ENCODE results near the gene SPAG9. TPM values are rescaled to one million over a fixed set of nuclear protein-coding genes. Genes with fewer than 3 reads are reported as not detected.

Gene SPAG9
- total RNA-seq, 4 donors from 2014 or later, result 37.0 to 131 (median 116) TPM

DNA sequence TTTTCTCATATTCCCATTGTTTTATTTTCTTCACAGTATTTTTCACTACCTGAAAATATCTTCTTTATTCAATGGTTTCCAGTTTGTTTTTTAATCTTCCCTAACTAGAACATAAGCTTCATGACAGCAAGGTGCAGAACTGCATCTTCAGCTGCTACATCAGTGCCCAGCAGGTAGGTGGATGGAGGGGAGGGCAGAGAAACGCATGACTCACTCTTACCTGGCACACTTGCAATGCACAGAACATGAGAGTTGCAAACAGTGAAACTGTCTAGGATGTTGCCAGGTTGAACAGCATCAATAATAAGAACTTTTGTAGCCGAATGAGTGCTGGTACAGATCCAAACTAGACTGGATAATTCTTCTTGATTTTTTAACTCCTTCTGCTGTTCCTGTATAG is 127.1 kb downstream of the SPAG9 start:
- Histone ChIP-seq H3K27ac (no peak overlapping the region), H3K4me1 (no peaks in the 10 kb centered on the region), H3K4me3 (no peak overlapping the region), H3K27me3 (no peaks in the 10 kb centered on the region), H3K36me3 (peaks cover 0 to 78% (median 39%) of the 10 kb centered on the region in 4 donors), H3K9me3 (no peaks in the 10 kb centered on the region)
- WGBS, 2 donors (ENCODE audit: low coverage in 1 of 2), result 65 to 82% methylated on average over 2 of the region's 2 CpGs
- in situ Hi-C loops (cut with MboI; ENCODE audit: low pct_ligation_motif_present in 1 of 4, low pct_unique_long_range_greater_than_20kb in 1 of 4, low sequenced_read_pairs in 3 of 4), result no loop called here
- intact Hi-C loops (cut with DNase I; ENCODE audit: low total_unique reads), result no loop called here
- DNase-seq, result no peak
- TF ChIP-seq POLR2A (IDR thresholded peaks at IDR 0.05) (no peak), EP300 (IDR thresholded peaks at IDR 0.05; ENCODE audit: low read depth) (no peak), POLR2AphosphoS5 (IDR thresholded peaks at IDR 0.05) (no peak)
- TF ChIP-seq, protein P1, sequence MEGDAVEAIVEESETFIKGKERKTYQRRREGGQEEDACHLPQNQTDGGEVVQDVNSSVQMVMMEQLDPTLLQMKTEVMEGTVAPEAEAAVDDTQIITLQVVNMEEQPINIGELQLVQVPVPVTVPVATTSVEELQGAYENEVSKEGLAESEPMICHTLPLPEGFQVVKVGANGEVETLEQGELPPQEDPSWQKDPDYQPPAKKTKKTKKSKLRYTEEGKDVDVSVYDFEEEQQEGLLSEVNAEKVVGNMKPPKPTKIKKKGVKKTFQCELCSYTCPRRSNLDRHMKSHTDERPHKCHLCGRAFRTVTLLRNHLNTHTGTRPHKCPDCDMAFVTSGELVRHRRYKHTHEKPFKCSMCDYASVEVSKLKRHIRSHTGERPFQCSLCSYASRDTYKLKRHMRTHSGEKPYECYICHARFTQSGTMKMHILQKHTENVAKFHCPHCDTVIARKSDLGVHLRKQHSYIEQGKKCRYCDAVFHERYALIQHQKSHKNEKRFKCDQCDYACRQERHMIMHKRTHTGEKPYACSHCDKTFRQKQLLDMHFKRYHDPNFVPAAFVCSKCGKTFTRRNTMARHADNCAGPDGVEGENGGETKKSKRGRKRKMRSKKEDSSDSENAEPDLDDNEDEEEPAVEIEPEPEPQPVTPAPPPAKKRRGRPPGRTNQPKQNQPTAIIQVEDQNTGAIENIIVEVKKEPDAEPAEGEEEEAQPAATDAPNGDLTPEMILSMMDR (IDR thresholded peaks at IDR 0.05), result no peak

DNA sequence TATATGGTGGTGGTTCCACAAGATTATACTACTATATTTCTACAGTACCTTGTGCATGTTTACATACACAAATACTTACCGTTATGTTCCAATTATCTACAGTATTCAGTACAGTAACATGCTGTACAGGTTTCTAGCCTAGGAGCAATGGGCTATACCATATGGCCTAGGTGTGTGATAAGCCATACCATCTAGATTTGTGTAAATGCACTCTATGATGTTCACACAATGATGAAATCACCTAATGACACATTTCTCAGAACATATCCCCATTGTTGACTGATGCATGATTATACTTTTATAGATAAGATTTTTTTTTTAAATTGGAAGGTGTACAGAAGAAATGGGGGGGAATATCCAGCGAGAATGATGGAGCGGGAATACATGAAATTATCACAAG is 131.5 kb downstream of the SPAG9 start:
- H3K27ac ChIP-seq, result no peak overlapping the region
- in situ Hi-C loops (cut with MboI; ENCODE audit: low pct_ligation_motif_present in 1 of 4, low pct_unique_long_range_greater_than_20kb in 1 of 4, low sequenced_read_pairs in 3 of 4) (no loop called here), intact Hi-C loops (cut with DNase I; ENCODE audit: low total_unique reads) (no loop called here)
- H3K27me3 ChIP-seq, result no peaks in the 10 kb centered on the region
- no peak for DNase-seq
- no peak overlapping the region for H3K4me3 ChIP-seq
- TF ChIP-seq EP300 (IDR thresholded peaks at IDR 0.05; ENCODE audit: low read depth) (no peak), POLR2A (IDR thresholded peaks at IDR 0.05) (no peak), POLR2AphosphoS5 (IDR thresholded peaks at IDR 0.05) (no peak)
- TF ChIP-seq, protein P1 (IDR thresholded peaks at IDR 0.05), result no peak
- 89 to 94% methylated on average over 3 of the region's 3 CpGs for WGBS, 2 donors (ENCODE audit: low coverage in 1 of 2)
- no peaks in the 10 kb centered on the region for H3K9me3 ChIP-seq
- H3K4me1 ChIP-seq, result no peaks in the 10 kb centered on the region
- H3K36me3 ChIP-seq, result peaks cover 0 to 78% (median 36%) of the 10 kb centered on the region in 4 donors

DNA sequence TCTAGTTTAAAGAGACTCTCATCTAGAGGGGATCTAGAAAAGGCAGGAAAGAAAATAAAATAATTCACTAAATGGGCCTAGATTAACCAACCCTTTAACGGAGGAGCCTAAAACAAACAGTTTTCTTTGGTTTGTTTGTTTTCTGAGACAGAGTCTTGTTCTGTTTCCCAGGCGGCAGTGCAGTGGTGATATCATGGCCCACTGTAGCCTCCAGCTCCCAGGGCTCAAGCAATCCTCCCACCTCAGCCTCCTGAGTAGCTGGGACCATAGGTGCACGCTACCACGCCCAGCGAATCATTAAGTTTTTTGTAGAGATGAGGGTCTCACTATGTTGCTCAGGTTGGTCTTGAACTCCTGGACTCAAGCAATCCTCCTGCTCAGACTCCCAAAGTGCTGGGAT is 132.2 kb downstream of the SPAG9 start:
- WGBS, 2 donors (ENCODE audit: low coverage in 1 of 2), result 60 to 88% methylated on average over 1 to 5 of the region's 5 CpGs
- Histone ChIP-seq H3K4me1 (no peaks in the 10 kb centered on the region), H3K36me3 (peaks cover 0 to 70% (median 32%) of the 10 kb centered on the region in 4 donors), H3K9me3 (no peaks in the 10 kb centered on the region), H3K27me3 (no peaks in the 10 kb centered on the region), H3K4me3 (no peak overlapping the region), H3K27ac (no peak overlapping the region)
- in situ Hi-C loops (cut with MboI; ENCODE audit: low pct_ligation_motif_present in 1 of 4, low pct_unique_long_range_greater_than_20kb in 1 of 4, low sequenced_read_pairs in 3 of 4) (no loop called here), intact Hi-C loops (cut with DNase I; ENCODE audit: low total_unique reads) (no loop called here)
- no peak for DNase-seq
- TF ChIP-seq POLR2A (IDR thresholded peaks at IDR 0.05), result no peak
- TF ChIP-seq, protein P1 (IDR thresholded peaks at IDR 0.05), result no peak
- TF ChIP-seq POLR2AphosphoS5 (IDR thresholded peaks at IDR 0.05), result no peak
- TF ChIP-seq EP300 (IDR thresholded peaks at IDR 0.05; ENCODE audit: low read depth), result no peak

DNA sequence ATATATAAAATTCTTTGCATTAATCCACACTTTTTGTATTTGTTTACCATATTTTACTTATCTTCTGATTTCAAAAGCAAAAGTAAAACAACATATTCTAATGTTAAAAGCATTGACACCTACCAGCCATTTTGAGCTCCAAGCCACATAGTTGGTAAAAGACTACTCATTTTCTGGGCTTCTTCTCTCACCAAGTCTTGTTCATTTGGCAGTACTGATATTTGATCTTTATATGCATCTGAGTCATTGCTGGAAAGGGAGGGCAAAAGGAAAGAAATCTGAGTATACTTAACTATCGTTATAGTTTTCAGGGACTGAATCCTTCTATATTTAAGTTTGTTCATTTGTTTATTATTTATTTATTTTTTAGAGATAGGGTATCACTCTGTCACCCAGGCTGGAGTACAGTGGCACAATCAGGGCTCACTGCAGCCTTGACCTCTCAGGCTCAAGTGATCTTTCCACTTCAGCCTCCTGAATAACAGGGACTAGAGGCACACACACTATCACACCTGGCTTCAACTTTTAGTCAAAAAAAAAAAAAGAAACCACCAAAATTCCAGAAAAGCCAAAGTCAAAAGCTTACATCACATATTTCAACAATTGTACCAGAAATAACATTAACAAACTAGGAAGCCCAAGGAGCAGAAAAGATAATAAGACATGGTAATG is 133.5 kb downstream of the SPAG9 start:
- 70 to 78% methylated on average over 1 of the region's 1 CpG for WGBS, 2 donors (ENCODE audit: low coverage in 1 of 2)
- no peaks in the 10 kb centered on the region for H3K9me3 ChIP-seq
- no peaks in the 10 kb centered on the region for H3K4me1 ChIP-seq
- no peaks in the 10 kb centered on the region for H3K27me3 ChIP-seq
- peaks cover 0 to 70% (median 31%) of the 10 kb centered on the region in 4 donors for H3K36me3 ChIP-seq
- in situ Hi-C loops (cut with MboI; ENCODE audit: low pct_ligation_motif_present in 1 of 4, low pct_unique_long_range_greater_than_20kb in 1 of 4, low sequenced_read_pairs in 3 of 4), result no loop called here
- no peak for DNase-seq
- no peak overlapping the region for H3K27ac ChIP-seq
- no peak overlapping the region for H3K4me3 ChIP-seq
- TF ChIP-seq, protein P1 (IDR thresholded peaks at IDR 0.05), result no peak
- TF ChIP-seq POLR2AphosphoS5 (IDR thresholded peaks at IDR 0.05) (no peak), EP300 (IDR thresholded peaks at IDR 0.05; ENCODE audit: low read depth) (no peak), POLR2A (IDR thresholded peaks at IDR 0.05) (no peak)
- intact Hi-C loops (cut with DNase I; ENCODE audit: low total_unique reads), result no loop called here
